HG03442 (cell line): ENCODE data around the gene SLC35D1.

ENCODE experiments used
- ATAC-seq: cut with Tn5 transposase; IDR thresholded peaks from one replicate; pipeline ENCODE4 v1.9.1; 2021; ENCODE audit warnings: mild to moderate bottlenecking, moderate library complexity; ENCODE audit not compliant: unreplicated experiment

SLC35D1 gene

DNA sequence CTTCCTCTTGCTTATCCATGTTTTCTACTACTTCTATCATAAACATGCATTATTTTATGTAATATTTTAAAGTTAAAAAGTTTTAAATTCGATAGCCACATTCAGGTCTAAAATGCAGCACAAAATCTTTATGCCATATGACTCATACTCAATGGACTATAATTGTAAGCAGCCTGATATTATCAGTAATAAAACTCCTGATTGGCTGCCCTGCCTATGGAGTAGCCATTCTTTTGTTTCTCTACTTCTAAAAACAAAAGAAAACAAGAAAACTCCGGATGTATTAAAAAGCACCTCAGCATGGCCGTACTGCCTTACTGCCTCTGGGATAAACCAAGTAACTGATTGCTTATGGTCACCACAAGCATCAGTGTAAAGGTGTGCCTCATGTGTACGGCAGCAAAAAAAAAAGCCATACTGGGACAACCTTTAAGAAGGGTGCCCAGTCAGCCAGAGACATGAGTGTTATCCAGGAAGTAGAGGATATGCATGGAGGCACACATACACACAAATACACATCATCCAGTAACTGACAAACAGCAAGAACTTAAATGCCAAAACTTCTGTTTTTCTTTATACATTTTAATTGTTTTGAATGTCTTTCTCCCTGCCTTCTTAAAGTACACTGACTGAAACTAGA, 9.2 kb downstream of the SLC35D1 start:
- no peak for ATAC-seq

DNA sequence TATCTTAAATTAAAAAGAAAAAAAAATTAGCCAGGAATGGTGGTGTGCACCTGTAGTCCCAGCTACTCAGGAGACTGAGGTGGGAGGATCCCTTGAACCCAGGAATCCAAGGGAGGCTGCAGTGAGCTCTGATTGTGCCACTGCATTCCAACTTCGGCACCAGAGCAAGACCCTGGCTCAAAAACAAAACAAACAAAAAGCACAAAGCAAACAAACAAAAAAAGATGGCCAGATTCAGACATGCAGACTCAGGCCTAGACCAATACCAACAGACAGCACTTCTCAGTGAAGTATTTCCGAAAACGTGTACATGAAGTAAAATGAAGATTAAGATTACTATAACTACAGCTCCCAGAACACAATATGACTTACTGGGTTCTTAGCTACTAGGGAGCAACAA, 10.6 kb downstream of the SLC35D1 start:
- ATAC-seq: no peak

DNA sequence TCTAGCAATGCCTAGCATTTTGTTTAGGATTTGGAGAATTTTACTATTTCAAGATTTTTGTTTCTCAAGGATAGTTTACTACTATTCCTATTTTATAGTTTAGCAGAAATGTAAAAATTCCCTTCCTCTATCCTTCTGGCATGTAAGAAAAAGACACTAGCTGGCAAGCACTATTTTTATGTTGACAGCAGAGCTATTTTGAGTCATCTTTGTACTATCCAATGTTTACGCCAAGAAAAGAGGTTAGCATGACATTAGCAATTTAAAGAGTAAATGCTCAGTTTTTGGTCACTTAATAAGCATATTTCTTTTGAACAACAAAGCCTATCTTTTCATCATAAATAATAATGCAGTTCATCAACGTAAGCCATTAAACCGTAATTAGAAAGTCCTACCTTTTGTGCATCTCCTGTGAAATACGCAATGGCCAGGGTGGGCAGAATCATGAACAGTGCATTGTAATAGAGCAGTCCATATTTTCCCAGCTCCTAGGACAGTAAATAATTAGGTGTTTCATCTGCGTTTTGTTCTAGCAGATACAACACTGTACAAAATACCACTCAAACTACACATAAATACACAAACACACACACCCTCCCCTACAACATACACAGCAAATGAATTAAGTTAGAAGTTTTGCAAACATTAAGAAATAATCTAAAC, 12.0 kb downstream of the SLC35D1 start:
- ATAC-seq: no peak

DNA sequence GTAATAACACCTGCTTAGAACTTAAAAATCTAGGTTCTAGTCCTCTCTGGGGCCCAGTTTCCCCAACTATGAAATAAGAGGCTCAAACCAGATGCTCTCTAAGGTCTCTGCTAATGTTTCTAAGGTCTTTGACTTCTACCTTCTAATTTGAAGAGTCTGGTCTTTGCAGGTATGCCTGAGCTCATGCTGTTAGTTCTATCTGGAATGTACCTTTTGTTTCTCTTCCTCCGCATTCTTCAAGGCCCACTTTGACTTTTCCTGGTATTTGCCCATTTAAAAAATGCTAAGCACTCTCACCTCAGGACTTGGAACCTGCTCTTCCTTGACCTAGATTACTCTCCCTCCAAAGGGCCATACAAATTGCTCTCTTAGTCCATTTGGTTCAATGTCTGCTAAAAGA, 13.5 kb downstream of the SLC35D1 start:
- no peak for ATAC-seq

DNA sequence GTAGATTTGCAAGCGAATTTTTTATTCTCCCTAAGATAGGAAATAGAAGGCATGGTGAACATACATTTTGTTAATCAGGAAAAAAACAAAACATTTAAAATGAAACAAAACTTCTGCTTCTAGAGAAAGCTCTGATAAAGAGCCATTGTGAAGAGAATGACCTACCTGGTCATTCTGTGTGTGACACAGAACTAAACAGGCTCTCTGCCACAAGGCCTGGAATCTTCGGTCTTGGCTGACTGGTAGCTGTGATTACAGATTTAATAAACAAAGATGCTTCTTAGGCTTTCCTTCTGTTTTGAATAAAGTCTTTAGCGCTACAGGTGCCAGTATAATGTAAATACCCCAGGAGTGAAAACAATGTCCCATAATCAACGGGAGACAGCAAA, 22.1 kb downstream of the SLC35D1 start:
- no peak for ATAC-seq

DNA sequence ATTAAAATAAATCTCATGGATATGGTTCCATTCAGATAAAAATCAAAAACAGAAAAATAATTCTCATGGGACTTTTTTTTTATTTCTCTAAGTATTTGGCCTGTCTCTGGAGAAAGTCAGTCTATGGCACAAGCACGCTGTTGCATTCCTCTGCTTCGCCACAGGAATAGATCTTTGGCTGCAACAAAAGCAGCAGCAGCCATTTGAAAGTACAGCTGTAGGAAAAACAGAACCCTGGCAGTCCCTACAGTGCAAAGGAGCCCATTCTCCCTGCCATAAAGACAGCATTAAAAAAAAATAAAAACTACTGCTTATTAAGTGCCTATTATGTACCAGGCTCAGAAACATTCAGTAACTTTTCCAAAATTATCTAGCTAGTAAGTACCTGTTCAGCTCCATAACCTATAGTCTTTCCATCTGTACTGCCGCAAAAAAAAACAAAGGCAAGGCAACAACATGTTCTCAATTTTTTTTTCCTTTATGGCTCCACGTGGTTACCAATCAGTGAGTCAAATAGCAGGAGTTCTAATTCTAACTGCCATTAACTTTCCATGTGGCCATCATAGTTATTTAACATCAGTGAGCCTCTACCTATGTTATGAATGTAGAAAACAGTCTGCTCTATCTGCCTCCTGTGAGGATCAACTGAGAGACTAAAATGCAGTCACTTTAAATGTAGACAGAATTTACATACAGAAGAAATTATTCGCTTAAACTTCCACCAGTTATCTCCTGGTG, 22.7 kb downstream of the SLC35D1 start:
- no peak for ATAC-seq

DNA sequence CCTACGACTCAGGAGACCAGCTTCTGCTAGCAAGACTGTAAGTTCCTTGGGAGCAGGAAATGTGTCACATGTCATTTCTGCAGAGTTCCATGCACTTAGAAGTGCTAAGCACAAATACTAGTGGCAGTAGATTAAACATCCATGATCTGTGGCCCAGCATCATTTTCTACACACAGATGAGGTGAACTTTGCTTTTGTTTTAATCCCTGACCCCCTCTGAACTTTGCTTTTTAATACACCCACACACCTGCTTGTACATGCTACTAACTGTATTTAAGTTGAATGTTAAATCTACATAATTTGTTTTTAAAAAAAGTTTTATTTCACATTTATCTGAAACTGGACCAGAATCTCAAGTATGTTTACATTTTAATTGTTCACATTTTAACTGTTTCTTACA, 24.5 kb downstream of the SLC35D1 start:
- ATAC-seq: no peak

DNA sequence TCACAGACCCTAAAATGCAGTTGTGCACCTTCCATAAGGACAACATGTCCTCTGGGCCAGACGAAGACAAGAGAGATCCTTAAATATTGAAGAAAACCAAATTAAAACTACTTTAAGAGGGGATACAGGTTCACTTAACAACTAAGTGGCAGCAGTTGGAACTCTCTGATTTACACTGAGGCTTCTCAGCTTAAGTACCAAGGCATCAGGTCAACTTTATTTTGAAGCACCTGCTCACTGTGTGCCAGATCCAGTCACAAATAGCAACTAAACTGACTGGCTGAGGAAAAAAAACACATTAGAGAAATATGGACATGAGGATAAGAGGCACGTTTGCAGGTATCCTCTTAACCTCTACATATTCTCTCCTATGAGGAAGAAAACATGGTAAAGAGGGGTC, 33.2 kb downstream of the SLC35D1 start:
- no peak for ATAC-seq

DNA sequence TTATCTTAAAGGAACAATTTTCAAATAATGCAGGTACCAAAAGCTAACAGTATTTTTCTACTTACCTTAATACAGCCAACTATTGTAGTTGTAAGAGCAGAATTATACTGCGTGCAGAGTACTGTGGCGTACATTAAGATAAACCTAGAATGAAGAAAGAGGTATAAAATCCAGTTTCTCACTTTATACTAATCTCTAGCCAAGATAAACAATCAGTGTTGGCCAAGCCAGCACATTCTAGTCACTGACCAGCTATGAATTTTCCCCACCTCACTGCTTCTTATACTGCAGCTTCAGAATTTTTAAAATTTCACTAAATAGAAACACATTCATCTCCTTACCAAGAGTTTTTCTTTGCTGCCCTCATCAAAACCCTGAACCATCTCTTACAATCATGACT, 33.6 kb downstream of the SLC35D1 start:
- no peak for ATAC-seq

DNA sequence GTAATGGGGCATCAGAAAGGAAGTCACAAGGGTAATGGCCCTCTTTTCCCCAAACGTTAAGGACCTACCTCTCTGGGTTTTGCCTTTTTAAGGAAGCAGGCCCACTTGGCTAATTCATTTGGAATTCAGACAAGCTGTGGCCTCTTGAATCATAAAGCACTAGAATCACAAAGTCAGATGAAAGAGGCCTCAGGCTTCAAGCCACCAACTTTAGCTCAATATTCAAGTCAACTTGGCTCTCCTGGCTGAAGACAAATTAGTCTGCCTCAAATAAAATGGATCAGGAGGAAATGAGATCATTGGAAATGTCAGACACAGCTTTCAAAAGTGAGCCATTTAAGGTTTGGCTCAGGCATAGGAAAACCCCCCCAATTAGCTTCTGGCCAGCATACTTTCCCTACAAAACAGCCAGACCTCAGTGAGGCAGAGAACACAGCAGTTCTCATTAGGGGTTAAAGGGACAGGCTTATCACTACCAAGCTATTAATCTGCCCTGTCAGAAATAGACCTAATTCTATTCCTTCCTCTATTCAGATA, 34.3 kb downstream of the SLC35D1 start:
- no peak for ATAC-seq

DNA sequence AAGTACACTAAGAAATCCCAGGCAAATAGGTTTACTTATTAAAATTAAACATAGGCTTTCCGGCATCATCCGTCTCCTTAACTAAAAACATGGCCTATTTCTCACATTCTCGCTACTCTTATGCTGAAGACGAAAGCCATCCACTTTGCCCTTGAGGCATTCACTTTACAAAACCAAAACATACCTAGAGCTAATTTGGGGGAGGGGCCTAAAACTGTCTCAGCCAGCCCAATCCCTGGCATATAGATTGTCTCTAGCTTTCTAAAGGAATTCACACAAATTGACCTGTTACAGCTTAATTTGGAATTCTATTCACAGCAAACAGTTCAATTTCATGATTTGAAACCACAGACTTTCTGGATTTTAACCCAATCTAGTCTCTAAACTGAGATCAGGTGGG, 34.8 kb downstream of the SLC35D1 start:
- ATAC-seq: no peak

DNA sequence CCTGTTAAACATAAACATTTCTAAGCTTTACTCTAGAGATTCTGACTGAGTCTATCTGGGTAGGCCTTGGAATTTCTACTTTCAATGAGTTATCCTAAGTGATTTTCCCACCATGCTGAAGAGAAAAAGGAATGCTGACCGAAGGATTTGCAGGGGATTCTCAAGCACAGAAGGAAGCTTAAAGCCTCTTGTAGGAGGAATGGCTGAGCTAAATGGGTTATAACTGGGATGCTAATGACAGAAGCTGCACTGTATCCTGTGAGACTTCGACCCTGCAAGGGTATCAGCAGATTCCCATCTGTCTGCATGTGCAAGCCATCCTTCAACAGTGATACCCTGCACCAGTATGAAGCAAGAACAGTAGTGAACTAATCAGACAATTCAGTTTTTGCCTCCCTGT, 35.4 kb downstream of the SLC35D1 start:
- no peak for ATAC-seq

DNA sequence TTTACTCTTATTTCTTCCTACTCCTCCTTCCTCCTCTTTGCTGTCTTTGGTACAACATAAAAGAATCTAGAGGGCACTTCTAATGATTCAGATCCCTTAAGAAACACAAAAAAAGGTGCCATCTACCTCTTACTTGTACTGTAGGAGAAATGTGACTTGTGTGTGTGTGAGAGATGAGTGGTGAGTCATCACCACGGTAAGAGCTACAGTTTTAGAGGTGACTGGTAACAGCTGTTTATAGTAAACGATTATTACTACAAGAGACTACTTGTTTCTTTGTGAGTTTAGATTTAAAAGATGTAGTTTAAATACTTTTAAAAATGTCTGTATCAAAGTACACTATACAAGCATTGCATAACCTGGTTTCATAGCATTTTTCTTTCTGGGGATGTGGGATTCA, 40.4 kb downstream of the SLC35D1 start:
- ATAC-seq: peak; percentile 86

DNA sequence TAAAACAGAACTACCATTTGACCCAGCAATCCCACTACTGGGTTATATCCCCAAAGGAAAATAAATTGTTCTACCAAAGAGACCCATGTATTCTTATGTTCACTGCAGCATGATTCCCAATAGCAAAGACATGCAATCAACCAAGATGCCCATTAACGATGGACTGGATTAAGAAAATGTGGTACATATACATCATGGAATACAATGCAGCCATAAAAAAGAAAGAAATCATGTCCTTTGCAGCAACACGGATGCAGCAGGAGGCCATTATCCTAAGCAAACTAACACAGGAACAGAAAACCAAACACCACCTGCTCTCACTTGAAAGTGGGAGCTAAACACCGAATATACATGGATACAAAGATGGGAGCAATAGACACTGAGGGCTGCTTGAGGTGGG, 44.2 kb downstream of the SLC35D1 start:
- no peak for ATAC-seq

DNA sequence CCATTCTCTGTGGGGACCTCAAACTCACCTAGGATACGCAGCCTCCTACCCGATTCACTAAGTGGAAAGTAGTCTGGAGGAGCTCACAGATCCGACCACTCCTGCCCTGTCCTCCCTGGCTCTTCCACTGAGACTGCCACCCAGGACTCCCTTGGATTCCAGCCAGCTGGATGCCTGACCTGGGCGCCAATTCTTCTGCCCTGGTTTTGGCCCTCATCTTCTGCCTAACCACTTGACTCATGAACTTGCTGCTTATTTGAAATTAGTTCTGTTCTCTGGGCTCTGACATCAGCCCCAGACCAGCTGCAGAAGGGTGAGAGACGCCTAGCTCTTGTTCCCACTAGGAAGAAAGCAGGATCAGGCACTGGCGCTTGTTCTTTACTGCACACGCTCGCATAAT, 48.9 kb downstream of the SLC35D1 start:
- no peak for ATAC-seq

DNA sequence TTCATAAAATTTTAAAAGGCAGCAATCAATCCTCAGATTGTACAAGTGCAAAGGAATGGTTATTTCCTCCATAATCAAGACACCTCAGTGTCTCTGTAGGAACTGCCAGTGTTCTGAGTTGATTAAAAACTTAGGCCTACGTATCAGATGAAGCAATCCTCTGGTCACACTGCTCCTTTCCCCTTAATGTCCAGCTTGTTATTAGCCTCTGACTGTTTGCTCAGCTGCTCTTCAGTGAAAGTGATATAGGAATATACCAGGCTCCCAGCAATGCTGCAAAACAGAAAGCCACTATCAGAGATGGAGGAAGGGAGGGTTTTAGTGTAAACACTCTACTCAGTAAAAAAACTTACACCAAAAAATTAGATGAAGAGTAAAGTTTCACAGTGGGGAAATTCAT, 49.8 kb downstream of the SLC35D1 start:
- no peak for ATAC-seq

DNA sequence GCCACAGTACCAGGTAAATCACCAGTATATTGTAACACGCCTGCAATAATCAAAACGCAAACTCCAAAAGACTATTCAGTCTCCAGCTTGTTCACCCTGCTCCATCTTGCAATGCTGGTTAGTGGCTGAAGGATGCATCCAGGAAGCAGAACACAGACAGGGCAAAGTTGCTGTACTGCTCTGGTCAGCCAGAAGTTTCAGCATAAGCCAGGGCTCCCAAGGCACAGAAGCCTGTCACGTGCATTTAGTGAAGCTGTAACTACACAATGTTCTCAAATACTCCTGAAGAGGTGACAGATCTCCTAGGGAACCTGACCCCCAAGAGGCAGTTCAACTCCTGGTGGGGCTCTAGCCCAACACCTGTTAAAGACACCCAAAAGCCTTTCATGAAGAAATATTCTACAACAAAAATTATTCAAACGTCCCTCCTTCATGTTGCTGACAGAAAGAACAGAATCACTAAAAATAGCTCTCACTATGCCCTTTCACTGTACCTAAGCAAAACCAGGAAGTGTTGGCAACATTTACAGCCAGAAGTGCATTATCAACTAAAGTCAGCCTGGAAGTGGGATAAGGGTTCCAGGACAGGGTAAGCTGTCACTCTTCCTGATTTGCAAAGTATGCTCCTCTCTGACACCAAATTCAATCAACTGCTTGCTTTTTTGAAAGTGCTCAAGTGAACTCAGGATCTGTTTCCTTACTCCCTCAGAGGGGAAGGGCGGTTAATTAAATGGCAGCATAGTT, 52.1 kb downstream of the SLC35D1 start:
- ATAC-seq: no peak

DNA sequence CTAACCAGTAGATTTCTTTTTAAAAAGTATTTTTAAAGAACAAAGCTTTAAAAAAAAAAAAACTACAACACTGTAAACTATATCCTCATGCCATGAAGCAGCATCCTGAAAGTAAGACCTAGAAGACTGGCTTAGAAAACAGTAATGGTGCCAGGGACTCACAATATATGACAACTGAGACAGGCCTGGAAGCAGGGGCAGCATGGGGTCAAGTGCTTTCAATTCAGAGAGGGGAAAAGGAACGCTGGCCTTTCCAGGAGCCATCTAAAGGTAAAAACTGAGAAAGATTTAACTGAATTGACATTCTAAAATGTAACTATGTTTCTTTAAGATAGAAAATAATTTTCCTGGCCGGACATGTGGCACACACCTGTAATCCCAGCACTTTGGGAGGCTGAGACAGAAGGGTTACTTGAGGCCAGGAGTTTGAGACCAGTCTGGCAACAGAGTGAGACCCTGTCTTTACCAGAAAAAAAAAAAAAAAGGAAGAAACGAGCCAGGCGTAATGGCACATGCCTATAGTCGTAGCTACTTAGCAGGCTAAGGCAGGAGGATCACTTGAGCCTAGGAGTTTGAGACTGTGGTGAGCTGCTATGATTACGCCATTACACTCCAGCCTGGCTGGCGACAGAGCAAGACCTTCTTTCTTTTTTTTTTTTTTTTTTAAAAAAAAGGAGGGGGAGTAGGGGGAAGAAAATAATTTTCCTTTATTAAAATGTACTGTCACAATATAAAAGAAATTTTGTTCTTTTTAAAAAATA, 54.1 kb downstream of the SLC35D1 start:
- ATAC-seq: no peak

DNA sequence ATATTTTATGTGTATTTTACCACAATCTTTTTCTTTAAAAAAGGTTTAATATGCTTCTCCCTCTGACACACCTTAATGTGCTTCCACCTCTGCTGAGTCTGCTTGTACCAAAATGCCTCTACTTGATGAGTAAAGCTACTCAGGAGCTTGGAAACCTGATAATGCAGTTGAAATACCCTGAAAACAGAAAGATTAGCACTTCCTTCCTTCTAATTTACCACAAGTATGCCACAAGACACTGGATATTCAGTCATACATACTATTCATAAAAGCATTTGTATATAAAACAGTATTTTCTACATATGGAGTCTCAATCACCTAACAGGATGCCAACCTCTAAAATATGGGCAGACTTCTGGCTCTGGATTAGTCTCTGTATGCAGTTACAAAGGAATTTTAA, 55.0 kb downstream of the SLC35D1 start:
- ATAC-seq: no peak

DNA sequence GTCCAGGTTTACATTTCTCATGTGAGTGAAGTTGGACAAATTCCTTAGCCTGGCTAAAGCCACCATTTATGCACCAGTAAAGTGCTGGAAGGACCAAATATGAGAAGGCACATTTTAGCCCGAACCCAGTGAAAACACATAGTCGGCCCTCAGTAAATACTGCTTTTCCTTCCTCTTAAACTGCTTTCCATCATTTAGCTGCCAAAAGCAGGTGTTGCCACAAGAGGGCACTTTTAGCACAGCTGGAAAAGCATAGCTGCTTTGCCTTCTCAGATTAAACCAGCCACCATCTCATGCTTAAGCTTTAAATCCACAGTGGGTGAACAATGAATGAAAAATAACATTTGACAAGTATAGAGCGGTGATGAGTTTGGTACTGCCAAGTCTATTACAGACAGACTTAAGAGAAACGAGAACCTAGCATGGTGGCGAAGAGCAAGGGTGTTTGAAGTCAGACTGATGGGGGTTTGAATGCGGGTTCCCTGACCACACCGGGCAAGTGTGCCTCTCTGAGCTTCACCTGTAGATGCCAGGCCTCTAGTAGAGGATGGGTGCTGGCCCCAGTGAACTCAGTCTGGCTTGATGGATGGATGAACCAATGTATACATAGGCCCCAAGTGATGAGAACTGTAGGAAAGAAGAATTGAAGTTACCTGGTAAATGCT, 57.8 kb downstream of the SLC35D1 start:
- ATAC-seq: peak; percentile 78
